Stomach smooth muscle (tissue), 2 donors: ENCODE data around the gene PLPP3.

Experiments
- H3K27ac ChIP-seq: one replicate; pipeline ENCODE4 v1.7.0; 2013; ENCODE audit warnings: mild to moderate bottlenecking, low read length, inconsistent platforms
- H3K27me3 ChIP-seq, 2 donors: one replicate each; pipeline ENCODE4 v1.7.0; 2013; ENCODE audit warnings: low read length in 2 of 2; ENCODE audit not compliant: insufficient read depth in 2 of 2, control insufficient read depth in 1 of 2
- H3K36me3 ChIP-seq, 2 donors: one replicate each; pipeline ENCODE4 v1.7.0; 2013; ENCODE audit warnings: low read length in 2 of 2; ENCODE audit not compliant: control insufficient read depth in 2 of 2, insufficient read depth in 2 of 2
- H3K4me1 ChIP-seq: one replicate; pipeline ENCODE4 v1.7.0; 2013; ENCODE audit warnings: low read length; ENCODE audit not compliant: control insufficient read depth, insufficient read depth
- H3K4me3 ChIP-seq, 2 donors: one replicate each; pipeline ENCODE4 v1.7.0; 2013; ENCODE audit warnings: low read length in 2 of 2
- H3K9ac ChIP-seq, 2 donors: one replicate each; pipeline ENCODE4 v1.7.0; 2013; ENCODE audit warnings: low read length in 2 of 2, mild to moderate bottlenecking in 1 of 2
- H3K9me3 ChIP-seq, 2 donors: one replicate each; pipeline ENCODE4 v1.7.0; 2013; ENCODE audit warnings: low read length in 2 of 2; ENCODE audit not compliant: control insufficient read depth in 2 of 2
- donor health status: healthy.
- donor health status: Pancreatic carcinoma.

PLPP3 gene

DNA sequence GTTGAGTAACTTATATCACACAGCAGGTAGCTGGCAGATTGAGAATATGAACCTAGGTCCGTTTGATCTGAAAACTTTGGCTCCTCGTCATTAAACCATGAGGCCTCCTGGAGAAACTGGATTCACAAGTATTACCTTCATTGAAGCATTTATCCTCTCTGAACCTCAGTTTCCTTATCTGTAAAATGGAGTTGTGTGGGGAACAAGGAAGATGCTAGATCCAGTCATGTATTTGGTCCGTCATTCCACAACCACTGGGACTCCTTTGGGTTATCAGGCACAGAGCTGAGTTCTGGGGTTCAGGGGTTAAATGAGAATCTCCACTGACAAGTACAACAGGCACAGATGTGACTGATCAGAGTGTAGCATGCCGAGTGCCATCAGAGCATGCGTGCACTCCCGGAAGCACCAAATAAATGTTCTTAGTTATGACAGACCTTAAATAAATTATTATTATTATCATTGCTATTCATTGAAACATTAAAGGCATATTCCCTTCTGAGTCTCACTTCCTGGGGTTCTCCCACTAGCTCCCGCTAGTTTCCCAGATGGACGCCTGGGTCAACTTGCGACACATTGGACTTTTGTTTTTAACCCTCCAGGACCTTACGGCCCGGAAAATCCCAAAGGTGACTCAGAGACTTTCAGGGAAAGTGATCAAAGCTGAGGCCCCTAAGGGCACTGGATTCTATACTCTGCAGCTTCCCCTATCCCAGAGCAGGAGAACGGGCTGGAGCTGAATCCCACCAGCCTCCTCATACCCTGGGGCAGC, 130.6 kb downstream of the PLPP3 start:
- Histone ChIP-seq H3K27me3 (no peaks in the 10 kb centered on the region), H3K4me3 (no peak overlapping the region), H3K9ac (no peak overlapping the region), H3K36me3 (no peaks in the 10 kb centered on the region), H3K9me3 (no peaks in the 10 kb centered on the region), H3K27ac (no peak overlapping the region), H3K4me1 (peaks cover 48% of the 10 kb centered on the region)

DNA sequence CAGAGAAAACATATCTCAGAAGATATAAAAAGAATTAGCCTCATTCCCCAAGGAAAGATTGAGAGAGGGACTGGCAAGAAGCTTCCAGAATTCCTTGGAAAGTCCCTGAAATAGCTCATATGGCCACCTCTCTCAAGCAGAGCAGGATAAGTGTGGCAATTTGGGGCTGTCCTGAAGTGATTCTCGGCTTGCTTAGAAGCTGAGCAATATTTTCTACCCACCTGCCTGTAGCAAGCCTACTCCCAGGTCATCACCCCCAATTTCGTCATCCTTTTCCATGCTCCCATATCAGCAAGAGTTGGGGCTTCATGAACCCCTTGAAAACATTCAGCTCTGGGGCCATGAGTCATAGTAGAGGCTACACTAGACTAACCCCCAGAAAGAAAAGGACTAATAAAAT, 131.5 kb downstream of the PLPP3 start:
- Histone ChIP-seq H3K4me1 (peaks cover 40% of the 10 kb centered on the region), H3K27ac (no peak overlapping the region)

DNA sequence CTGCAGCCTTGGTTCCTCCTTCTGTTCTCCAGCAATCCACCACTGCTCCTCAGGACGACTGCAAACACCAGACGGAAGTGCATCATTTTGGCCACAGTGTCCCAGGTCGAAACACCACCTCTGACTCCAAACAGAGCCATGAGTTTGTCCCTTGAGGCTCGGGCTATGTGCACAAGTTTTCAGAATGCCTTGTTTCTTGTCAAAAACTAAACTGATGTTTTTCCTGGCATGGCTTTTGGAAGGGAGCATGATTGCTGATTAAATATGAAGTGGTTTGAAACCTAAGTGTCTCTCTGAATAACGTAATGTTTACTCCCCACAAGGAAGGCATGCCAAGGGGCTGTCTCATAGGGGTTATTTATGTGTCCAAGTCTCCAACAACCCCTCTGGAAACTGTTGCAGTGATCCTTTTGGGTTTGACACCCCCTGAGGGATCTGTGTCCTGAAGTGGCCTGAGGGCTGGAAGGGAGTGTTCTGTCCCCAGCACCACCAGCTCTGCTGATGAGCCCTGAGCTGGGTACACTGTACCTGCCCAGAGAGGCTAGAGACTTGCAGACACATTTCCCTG, 132.7 kb downstream of the PLPP3 start:
- peaks cover 28% of the 10 kb centered on the region for H3K4me1 ChIP-seq
- H3K27me3 ChIP-seq, result no peaks in the 10 kb centered on the region
- H3K36me3 ChIP-seq, result no peaks in the 10 kb centered on the region
- H3K27ac ChIP-seq, result no peak overlapping the region
- H3K9ac ChIP-seq, result no peak overlapping the region
- peak overlapping the region in 1 of 2 donors; percentile 29 for H3K4me3 ChIP-seq
- H3K9me3 ChIP-seq, result no peaks in the 10 kb centered on the region

More for the DNA sequence above, 131.5 kb downstream of the PLPP3 start:
- Histone ChIP-seq H3K27me3 (no peaks in the 10 kb centered on the region), H3K9me3 (no peaks in the 10 kb centered on the region), H3K36me3 (no peaks in the 10 kb centered on the region), H3K4me3 (no peak overlapping the region), H3K9ac (no peak overlapping the region)

DNA sequence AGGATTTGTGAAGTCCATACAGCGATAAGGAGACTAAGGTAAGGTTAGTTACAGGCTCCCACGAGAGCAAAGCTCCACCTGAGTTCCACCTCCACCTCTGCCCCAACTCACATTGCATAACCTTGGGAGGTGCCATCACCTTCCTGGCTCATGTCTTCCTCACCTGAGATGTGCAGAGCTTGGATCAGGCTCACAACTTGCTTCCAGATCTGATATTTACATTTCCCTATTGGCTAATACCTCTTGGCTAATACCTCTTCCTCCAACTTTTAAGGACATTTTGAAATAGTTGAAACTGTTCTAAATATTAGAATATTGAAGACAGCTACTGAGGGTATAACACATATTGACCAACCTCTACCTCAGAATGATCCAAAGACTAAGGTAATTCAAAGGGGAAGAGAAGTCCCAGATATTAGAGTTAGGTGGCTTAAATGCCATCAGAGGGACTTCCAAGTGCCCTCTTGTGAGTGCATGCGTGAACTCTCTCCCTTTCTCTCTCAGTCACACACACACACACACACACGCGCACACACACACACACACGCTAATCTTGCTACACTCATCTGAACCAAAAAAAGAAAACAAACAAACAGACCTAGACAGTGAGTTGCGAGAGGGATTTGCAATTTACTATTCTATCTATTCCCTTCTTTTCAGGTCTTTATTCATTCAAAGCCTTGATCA, 134.3 kb downstream of the PLPP3 start:
- Histone ChIP-seq H3K27ac (no peak overlapping the region), H3K9ac (no peak overlapping the region), H3K4me1 (peaks cover 20% of the 10 kb centered on the region), H3K27me3 (no peaks in the 10 kb centered on the region), H3K36me3 (no peaks in the 10 kb centered on the region), H3K4me3 (no peak overlapping the region), H3K9me3 (no peaks in the 10 kb centered on the region)
